ENCODE results near the gene CREBL2.
A peak's percentile ranks its signal among the peaks of the same experiment; 100 is the strongest.
"Not testable (repeated sequence)": the region's sequence is repeated elsewhere in the genome, so short reads cannot be mapped to it uniquely, and the experiment has no call there.

The CREBL2 gene

GRCh38 chr12:12587878-12588277 lies 23.8 kb upstream of the CREBL2 start:
- Histone ChIP-seq H3K4me1 (ENCODE audit: insufficient read depth, poor library complexity, severe bottlenecking) (peaks cover 11% of the 10 kb centered on the region), H3K36me3 (ENCODE audit: low read depth) (no peaks in the 10 kb centered on the region), H3K27me3 (ENCODE audit: insufficient read depth, poor library complexity, severe bottlenecking) (no peaks in the 10 kb centered on the region), H3K4me3 (ENCODE audit: severe bottlenecking) (no peak overlapping the region), H3K27ac (ENCODE audit: poor library complexity, severe bottlenecking) (no peak overlapping the region), H3K9me3 (ENCODE audit: severe bottlenecking) (no peaks in the 10 kb centered on the region)
- no peak for DNase-seq (ENCODE audit: low spot score)
- ATAC-seq (ENCODE audit: low read depth) = no peak
- TF ChIP-seq, protein P1, sequence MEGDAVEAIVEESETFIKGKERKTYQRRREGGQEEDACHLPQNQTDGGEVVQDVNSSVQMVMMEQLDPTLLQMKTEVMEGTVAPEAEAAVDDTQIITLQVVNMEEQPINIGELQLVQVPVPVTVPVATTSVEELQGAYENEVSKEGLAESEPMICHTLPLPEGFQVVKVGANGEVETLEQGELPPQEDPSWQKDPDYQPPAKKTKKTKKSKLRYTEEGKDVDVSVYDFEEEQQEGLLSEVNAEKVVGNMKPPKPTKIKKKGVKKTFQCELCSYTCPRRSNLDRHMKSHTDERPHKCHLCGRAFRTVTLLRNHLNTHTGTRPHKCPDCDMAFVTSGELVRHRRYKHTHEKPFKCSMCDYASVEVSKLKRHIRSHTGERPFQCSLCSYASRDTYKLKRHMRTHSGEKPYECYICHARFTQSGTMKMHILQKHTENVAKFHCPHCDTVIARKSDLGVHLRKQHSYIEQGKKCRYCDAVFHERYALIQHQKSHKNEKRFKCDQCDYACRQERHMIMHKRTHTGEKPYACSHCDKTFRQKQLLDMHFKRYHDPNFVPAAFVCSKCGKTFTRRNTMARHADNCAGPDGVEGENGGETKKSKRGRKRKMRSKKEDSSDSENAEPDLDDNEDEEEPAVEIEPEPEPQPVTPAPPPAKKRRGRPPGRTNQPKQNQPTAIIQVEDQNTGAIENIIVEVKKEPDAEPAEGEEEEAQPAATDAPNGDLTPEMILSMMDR (IDR thresholded peaks at IDR 0.05; ENCODE audit: poor library complexity, severe bottlenecking) = no peak

- not testable (repeated sequence) for H3K27me3 ChIP-seq (ENCODE audit: insufficient read depth, poor library complexity, severe bottlenecking); DNase-seq (ENCODE audit: low spot score); H3K4me3 ChIP-seq (ENCODE audit: severe bottlenecking); H3K27ac ChIP-seq (ENCODE audit: poor library complexity, severe bottlenecking); H3K36me3 ChIP-seq (ENCODE audit: low read depth); ATAC-seq (ENCODE audit: low read depth); H3K9me3 ChIP-seq (ENCODE audit: severe bottlenecking)
- peaks cover 11% of the 10 kb centered on the region for H3K4me1 ChIP-seq (ENCODE audit: insufficient read depth, poor library complexity, severe bottlenecking)
Measured at GRCh38 chr12:12588436-12588835, 23.2 kb upstream of the CREBL2 start.

GRCh38 chr12:12590961-12591360 lies 20.7 kb upstream of the CREBL2 start:
- Histone ChIP-seq H3K4me1 (ENCODE audit: insufficient read depth, poor library complexity, severe bottlenecking) (peaks cover 11% of the 10 kb centered on the region), H3K27me3 (ENCODE audit: insufficient read depth, poor library complexity, severe bottlenecking) (no peaks in the 10 kb centered on the region), H3K4me3 (ENCODE audit: severe bottlenecking) (no peak overlapping the region), H3K27ac (ENCODE audit: poor library complexity, severe bottlenecking) (no peak overlapping the region), H3K9me3 (ENCODE audit: severe bottlenecking) (no peaks in the 10 kb centered on the region), H3K36me3 (ENCODE audit: low read depth) (no peaks in the 10 kb centered on the region)
- TF ChIP-seq, protein P1 (IDR thresholded peaks at IDR 0.05; ENCODE audit: poor library complexity, severe bottlenecking) = no peak
- DNase-seq (ENCODE audit: low spot score) (no peak), ATAC-seq (ENCODE audit: low read depth) (no peak)

GRCh38 chr12:12592930-12593329 lies 18.7 kb upstream of the CREBL2 start:
- TF ChIP-seq, protein P1 (IDR thresholded peaks at IDR 0.05; ENCODE audit: poor library complexity, severe bottlenecking) = no peak
- no peaks in the 10 kb centered on the region for H3K4me1 ChIP-seq (ENCODE audit: insufficient read depth, poor library complexity, severe bottlenecking)
- no peak for DNase-seq (ENCODE audit: low spot score)
- H3K27me3 ChIP-seq (ENCODE audit: insufficient read depth, poor library complexity, severe bottlenecking) = no peaks in the 10 kb centered on the region
- H3K36me3 ChIP-seq (ENCODE audit: low read depth) = no peaks in the 10 kb centered on the region
- no peak overlapping the region for H3K27ac ChIP-seq (ENCODE audit: poor library complexity, severe bottlenecking)
- ATAC-seq (ENCODE audit: low read depth) = 0 out of 3 replicates have a peak, but pooled peaks have one; percentile 33
- H3K9me3 ChIP-seq (ENCODE audit: severe bottlenecking) = no peaks in the 10 kb centered on the region
- H3K4me3 ChIP-seq (ENCODE audit: severe bottlenecking) = no peak overlapping the region

- H3K36me3 ChIP-seq (ENCODE audit: low read depth); H3K27me3 ChIP-seq (ENCODE audit: insufficient read depth, poor library complexity, severe bottlenecking); H3K4me3 ChIP-seq (ENCODE audit: severe bottlenecking); DNase-seq (ENCODE audit: low spot score); H3K27ac ChIP-seq (ENCODE audit: poor library complexity, severe bottlenecking); H3K9me3 ChIP-seq (ENCODE audit: severe bottlenecking); ATAC-seq (ENCODE audit: low read depth); H3K4me1 ChIP-seq (ENCODE audit: insufficient read depth, poor library complexity, severe bottlenecking): not testable (repeated sequence)
Measured at GRCh38 chr12:12595929-12596328, 15.7 kb upstream of the CREBL2 start.

GRCh38 chr12:12596598-12596997 lies 15.1 kb upstream of the CREBL2 start:
- not testable (repeated sequence) for DNase-seq (ENCODE audit: low spot score); ATAC-seq (ENCODE audit: low read depth); H3K9me3 ChIP-seq (ENCODE audit: severe bottlenecking); H3K36me3 ChIP-seq (ENCODE audit: low read depth); H3K4me3 ChIP-seq (ENCODE audit: severe bottlenecking); H3K4me1 ChIP-seq (ENCODE audit: insufficient read depth, poor library complexity, severe bottlenecking); H3K27ac ChIP-seq (ENCODE audit: poor library complexity, severe bottlenecking); H3K27me3 ChIP-seq (ENCODE audit: insufficient read depth, poor library complexity, severe bottlenecking)
